Urinary bladder (tissue), 4 donors: ENCODE measurements around the gene HOXA5. TPM values are rescaled to one million over a fixed set of nuclear protein-coding genes. Genes with fewer than 3 reads are reported as not detected.

Experiments used
- DNase-seq: peaks from one replicate; pipeline ENCODE4 v3.0.0-alpha.2; 2015; ENCODE audit errors: extremely low spot score
- H3K27ac ChIP-seq: one replicate; pipeline ENCODE4 v1.5.1; 2013; ENCODE audit warnings: low read depth, mild to moderate bottlenecking, moderate library complexity
- H3K36me3 ChIP-seq: one replicate; pipeline ENCODE4 v1.6.1; 2013; ENCODE audit warnings: mild to moderate bottlenecking, moderate library complexity; ENCODE audit not compliant: insufficient read depth
- H3K4me1 ChIP-seq: one replicate; pipeline ENCODE4 v1.6.1; 2013; ENCODE audit warnings: mild to moderate bottlenecking, moderate library complexity; ENCODE audit not compliant: insufficient read depth
- H3K4me3 ChIP-seq: one replicate; pipeline ENCODE4 v1.5.1; 2013; ENCODE audit warnings: low read depth, low read length
- WGBS: extraction: QIAGEN DNeasy Blood & Tissue Kit; methylation state at CpG from one replicate; pipeline ENCODE4 v1.1.7; 2013; 5-methylcytosine and 5-hydroxymethylcytosine counted together
- polyA plus RNA-seq: library from polyadenylated mRNA; stranded (reverse); fragments of 200-250 nt; gene quantifications from one replicate; pipeline ENCODE4 v1.2.3, GENCODE V29; 2013
- total RNA-seq: library from RNA; depleted of rRNA; stranded (reverse); fragments of >200 nt; gene quantifications from one replicate; pipeline ENCODE4 v1.2.3, GENCODE V29; 2014
- donor health status: healthy with polysubstance abuse.
- donor health status: healthy.

HOXA5 gene
- total and polyA plus RNA-seq, 2 donors, result 9.9 to 12.5 TPM

DNA sequence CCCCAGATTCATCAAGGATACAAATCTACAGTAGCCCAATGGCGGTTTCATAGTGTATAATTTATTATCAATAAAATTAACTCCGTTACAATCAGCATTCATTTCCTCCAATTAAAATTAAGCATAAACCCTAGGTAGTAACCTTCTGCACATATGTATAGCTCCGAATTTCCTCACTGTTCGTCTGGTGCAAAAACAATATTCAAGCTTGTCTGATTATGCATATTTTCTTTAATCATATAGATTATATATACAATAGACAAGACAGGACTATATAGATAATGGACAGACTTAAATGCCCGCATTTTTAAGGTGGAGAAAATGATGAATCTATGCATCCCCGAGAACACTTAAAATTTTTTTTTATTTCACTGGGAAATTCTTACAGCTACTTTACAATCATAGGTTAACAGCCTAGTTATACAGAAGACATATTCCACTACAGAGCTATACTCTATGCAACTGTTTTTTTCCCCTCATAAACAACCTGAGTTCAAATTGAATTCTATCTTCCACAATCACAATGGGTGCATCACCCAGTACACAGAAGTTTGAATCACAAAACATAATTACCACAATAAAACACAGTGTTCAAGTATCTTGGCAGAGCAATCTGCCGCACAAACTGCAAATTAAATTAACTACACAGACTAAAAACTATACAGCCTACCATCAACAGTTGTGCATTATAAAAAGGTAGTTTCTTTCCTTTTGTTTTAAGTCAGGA is 19.2 kb upstream of the HOXA5 start:
- H3K4me3 ChIP-seq, result peak overlapping the region; percentile 74
- no peaks in the 10 kb centered on the region for H3K4me1 ChIP-seq
- no peak overlapping the region for H3K27ac ChIP-seq
- H3K36me3 ChIP-seq, result no peaks in the 10 kb centered on the region
- WGBS, result 52% methylated on average over 7 of the region's 7 CpGs
- DNase-seq, result no peak

DNA sequence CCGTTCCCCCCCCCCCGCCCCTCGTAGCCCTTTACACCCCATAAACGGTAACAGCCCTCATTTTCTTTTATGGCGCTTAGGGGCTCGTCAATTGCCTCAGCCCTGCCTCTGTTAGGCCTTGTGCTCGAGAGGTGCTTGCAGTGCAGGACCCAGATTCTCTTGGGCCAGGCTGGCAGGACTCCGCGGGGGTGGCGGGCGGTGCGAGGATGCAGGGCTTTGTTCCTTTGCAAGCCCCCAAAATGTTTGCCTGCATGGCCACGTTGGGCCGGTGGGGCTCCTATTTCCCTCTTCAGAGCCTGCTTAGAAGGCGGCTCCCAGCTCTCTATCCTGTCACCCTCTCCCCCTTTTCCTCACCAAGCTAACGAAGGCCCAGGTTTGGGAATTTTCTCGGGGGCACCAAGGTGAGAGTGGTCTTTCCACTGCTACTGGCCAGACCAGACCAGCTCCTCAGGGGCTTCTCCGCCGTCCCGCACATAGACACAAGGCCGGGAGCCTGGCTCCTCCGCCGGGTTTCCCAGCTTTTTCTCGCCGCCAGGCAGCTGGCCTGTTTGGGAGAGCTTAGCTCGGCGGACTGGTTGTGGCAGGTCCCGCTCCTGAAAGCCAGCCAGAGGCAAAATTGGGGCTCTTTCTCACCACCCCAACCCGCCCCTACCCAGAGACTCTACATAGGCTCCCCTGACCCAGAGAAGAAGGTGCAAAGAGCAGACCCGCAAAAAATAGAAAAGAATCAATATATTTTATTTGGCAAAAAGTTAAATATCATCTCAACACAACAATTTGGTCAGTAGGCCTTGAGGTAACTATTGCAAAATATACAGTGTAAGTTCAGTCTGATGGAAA is 18.5 kb upstream of the HOXA5 start:
- peak overlapping the region; percentile 62 for H3K27ac ChIP-seq
- peak overlapping the region; percentile 60 for H3K4me3 ChIP-seq
- 43% methylated on average over 30 of the region's 30 CpGs for WGBS
- H3K4me1 ChIP-seq, result no peaks in the 10 kb centered on the region
- no peak for DNase-seq
- no peaks in the 10 kb centered on the region for H3K36me3 ChIP-seq

DNA sequence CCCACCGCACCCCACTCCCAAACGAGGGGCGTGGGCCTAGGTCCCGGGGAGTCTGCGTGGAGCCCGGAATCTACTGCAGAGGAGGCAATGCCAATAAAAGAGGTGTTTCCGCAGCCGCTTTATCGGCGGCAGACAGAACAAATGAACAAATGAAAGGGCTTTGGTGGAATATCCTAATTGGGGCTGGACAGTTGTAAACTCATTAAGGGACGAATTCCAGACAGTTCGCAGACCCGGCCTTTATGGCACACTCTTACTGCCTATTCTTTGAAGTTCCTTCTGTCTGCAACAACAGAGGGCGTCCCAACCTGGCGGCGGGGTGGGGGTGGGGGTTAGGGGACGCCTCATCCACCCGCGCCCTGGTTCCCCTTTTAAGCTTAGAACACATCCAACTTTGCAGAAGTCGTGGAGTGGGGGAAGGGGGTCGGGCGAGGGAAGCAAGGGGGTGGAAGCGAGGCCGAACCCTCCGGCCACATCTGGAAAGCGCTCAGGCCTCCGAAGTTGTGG is 17.8 kb upstream of the HOXA5 start:
- no peak overlapping the region for H3K27ac ChIP-seq
- no peaks in the 10 kb centered on the region for H3K4me1 ChIP-seq
- WGBS, result 8% methylated on average over 27 of the region's 27 CpGs
- H3K4me3 ChIP-seq, result peak overlapping the region; percentile 60
- DNase-seq, result no peak
- H3K36me3 ChIP-seq, result no peaks in the 10 kb centered on the region

DNA sequence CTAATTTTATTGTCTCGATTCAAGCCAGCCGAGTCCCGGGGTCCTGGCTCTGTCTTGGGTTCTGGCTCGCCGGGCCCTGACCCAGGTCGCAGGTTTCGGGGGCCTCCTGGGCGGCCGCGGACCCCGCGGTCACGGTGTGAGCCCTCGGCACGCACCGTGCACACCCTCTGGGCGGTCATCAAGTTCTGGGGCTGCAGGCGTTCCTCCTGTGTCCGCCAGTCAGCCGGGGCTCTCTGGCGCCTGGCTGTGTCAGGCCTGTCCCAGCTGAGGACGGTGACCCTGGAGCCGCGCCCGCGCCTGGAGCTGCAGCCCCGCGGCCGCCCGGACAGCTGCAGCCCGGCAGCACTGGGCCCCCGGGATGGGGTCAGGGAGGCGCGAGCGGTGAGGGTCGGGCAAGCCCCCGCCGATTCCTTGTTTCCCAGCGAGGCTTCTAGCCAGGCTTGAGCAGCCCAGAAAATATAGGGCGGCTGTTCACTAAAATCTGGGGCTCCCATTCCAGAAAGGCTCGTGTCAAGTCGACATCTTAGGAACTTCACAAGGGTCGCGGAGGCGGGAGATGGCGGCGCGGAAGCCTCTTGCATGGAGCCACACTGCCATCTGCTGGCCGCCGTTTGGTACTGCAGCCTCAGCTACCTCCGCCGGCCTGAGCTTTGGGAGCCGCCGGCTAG is 17.2 kb upstream of the HOXA5 start:
- no peaks in the 10 kb centered on the region for H3K4me1 ChIP-seq
- peak overlapping the region; percentile 60 for H3K4me3 ChIP-seq
- 4% methylated on average over 54 of the region's 54 CpGs for WGBS
- no peak for DNase-seq
- H3K27ac ChIP-seq, result peak overlapping the region; percentile 56
- no peaks in the 10 kb centered on the region for H3K36me3 ChIP-seq

DNA sequence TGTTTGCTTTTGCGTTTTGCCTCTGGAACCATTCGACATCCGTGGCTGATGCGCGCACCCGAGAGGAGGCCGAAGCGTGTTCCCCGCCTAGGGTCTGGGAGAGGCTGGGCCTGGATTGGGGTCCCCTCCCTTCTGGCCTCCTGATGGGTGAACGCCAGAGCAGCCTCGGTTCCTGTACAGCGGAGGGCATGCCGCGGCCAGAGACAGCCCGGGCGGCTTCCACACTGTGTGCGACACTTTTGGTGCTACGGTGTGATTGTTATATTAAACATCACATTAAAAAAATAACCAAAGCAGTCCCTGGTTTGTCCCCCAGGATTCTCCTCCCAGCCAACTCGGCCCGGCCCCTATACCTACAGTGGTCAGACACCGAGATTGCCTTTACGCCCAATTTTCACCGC is 16.7 kb upstream of the HOXA5 start:
- peak overlapping the region; percentile 56 for H3K27ac ChIP-seq
- no peak for DNase-seq
- peak overlapping the region; percentile 60 for H3K4me3 ChIP-seq
- WGBS, result 77% methylated on average over 23 of the region's 23 CpGs
- no peaks in the 10 kb centered on the region for H3K36me3 ChIP-seq
- H3K4me1 ChIP-seq, result no peaks in the 10 kb centered on the region

DNA sequence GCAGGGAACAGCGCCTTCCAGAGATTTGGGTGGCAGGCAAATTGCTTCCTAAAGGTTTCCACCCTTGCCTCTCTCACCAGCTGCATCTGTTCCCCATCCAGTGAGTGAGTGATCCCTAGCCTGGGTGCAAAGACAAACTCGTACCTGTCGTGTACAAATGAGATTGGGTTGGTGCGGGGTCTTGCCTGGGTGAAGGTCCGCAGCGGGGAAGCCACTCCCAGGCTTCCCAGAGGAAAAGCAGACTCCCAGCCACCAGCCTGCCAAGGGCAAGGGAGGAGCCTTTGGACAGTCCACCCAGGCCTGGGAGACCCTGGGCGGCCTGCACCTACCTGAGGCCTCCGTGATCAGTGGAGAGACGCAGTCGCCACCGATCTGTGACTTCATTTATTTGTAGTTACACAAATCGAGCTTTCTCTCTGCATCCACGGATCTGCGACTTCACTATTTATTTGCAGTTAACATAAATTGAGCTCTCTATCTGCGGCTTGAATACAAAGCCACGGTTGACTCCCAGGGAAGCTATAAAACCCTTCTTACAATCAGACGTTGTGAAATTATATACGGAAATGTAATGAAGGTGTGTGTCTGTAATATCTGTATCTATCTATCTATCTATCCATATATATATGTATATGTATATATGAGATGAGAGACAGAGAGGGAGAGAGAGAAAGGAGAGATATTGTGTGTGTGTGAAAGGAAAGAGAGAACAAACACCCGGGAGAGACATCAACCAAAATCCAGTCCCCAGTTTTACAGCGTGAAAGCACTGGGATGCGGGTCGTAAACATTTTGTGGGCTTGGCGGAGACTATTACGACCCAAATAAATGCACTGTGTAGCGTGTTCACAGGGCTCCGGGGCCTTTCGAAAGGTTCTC is 16.0 kb upstream of the HOXA5 start:
- no peak for DNase-seq
- no peaks in the 10 kb centered on the region for H3K4me1 ChIP-seq
- no peak overlapping the region for H3K4me3 ChIP-seq
- no peak overlapping the region for H3K27ac ChIP-seq
- 87% methylated on average over 27 of the region's 27 CpGs for WGBS
- no peaks in the 10 kb centered on the region for H3K36me3 ChIP-seq

DNA sequence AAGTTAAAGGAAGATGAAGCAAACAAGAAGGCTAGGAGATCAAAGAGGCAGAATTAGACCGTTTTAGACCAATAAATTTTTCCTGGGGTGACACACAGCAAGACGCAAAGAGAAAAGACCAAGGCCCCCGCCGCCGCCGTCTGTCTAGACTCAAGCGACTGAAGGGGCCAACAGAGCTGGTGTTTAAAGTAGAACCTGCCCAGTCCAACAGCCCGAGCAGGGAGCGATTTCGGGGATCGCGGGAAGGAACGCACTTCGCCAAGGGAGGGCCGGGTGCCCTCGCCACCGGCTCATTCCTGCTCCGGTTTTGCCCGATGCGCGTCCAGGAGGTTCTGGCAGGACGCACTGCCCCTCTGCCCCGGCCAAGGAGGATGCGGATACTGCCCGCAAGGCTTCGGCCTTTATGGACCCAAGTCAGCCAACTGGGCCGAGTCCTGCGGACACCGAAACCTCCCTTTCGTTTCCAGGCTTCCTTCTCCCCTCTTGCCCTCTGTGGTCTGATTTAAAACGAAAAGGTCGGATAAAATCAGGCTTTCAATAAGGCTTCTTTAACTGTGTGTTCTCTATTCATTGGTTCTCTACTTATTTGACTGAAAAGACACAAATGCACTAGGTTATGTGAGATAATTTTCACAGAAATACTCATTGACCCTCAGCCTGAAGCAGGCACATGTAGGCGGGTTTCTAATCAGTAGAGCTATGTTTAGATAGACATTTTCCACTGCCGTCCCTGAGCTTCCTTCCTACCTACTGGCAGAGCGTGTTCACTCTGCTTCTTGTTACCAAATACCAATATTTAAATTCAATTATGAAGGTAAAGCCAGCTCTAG is 15.2 kb upstream of the HOXA5 start:
- Histone ChIP-seq H3K36me3 (no peaks in the 10 kb centered on the region), H3K27ac (no peak overlapping the region), H3K4me1 (no peaks in the 10 kb centered on the region), H3K4me3 (no peak overlapping the region)
- WGBS, result 88% methylated on average over 35 of the region's 35 CpGs
- DNase-seq, result no peak

- Histone ChIP-seq H3K36me3 (no peaks in the 10 kb centered on the region), H3K4me3 (no peak overlapping the region), H3K4me1 (no peaks in the 10 kb centered on the region), H3K27ac (no peak overlapping the region)
- DNase-seq, result no peak
- WGBS, result 82% methylated on average over 30 of the region's 30 CpGs
Measured at GRCh38 chr7:27157702-27158431, 14.4 kb upstream of the HOXA5 start.

GRCh38 chr7:27156916-27157701 is 13.6 kb upstream of the HOXA5 start:
- H3K36me3 ChIP-seq, result no peaks in the 10 kb centered on the region
- peak overlapping the region; percentile 62 for H3K4me3 ChIP-seq
- H3K4me1 ChIP-seq, result no peaks in the 10 kb centered on the region
- 38% methylated on average over 30 of the region's 30 CpGs for WGBS
- DNase-seq, result no peak
- H3K27ac ChIP-seq, result no peak overlapping the region

- WGBS, result under 1% methylated on average over 33 of the region's 33 CpGs
- Histone ChIP-seq H3K4me3 (peak within 1 kb of the TSS; percentile 62), H3K4me1 (no peaks in the 10 kb centered on the region), H3K36me3 (no peaks in the 10 kb centered on the region), H3K27ac (peak within 1 kb of the TSS; percentile 88)
- no peak for DNase-seq
Measured at GRCh38 chr7:27156508-27156898, 13.0 kb upstream of the HOXA5 start, which contains the start of gene HOXA7. TSS of gene HOXA7 (minus strand) at chr7:27156675. CDS start at chr7:27156545, 130 bp downstream.

DNA sequence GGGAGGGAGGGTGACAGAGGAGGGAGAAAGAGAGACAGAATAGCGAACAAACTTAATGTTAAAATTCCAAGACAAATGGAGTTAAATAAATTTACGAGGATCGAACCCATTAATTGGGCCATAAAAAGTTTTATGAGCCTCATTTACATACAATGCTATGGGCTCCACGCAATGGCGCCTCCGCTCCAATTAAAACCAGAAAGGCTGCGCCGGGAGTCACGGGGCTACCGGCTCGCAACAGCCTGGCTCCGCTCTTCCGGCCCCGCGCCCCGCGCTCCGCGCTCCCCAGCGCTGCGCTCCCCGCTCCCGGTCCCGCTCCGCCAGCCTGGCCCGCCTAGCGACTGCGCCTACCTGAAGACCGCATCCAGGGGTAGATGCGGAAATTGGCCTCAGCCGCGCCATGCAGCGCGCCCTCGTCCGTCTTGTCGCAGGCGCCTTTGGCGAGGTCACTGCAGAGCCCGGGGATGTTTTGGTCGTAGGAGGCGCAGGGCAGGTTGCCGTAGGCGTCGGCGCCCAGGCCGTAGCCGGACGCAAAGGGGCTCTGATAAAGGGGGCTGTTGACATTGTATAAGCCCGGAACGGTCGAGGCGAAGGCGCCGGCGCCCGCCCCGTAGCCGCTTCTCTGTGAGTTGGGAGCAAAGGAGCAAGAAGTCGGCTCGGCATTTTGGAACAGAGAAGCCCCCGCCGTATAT is 12.5 kb upstream of the HOXA5 start:
- no peaks in the 10 kb centered on the region for H3K36me3 ChIP-seq
- H3K4me3 ChIP-seq, result peak overlapping the region; percentile 62
- no peak for DNase-seq
- peak overlapping the region; percentile 88 for H3K27ac ChIP-seq
- under 1% methylated on average over 63 of the region's 63 CpGs for WGBS
- no peaks in the 10 kb centered on the region for H3K4me1 ChIP-seq
